HepG2 (cell line): ENCODE data around the gene RORC. TPM values are rescaled to one million over a fixed set of nuclear protein-coding genes. Genes with fewer than 3 reads are reported as not detected.

ENCODE experiments used
- HMG20A ChIP-seq: IDR thresholded peaks from 2 replicates; pipeline ENCODE4 v1.6.1; 2016; ENCODE audit warnings: borderline replicate concordance
- RARG ChIP-seq: sonication (generic); formaldehyde crosslinking; IDR thresholded peaks from 2 replicates; pipeline ENCODE4 v1.4.0; 2020; ENCODE audit warnings: low read depth, mild to moderate bottlenecking, missing genetic modification reagents
- SIX4 ChIP-seq: sonication (generic); formaldehyde crosslinking; IDR thresholded peaks from 2 replicates; pipeline ENCODE4 v1.4.0; 2020; ENCODE audit warnings: missing genetic modification reagents
- SYNCRIP ChIP-seq: fragments of 200-400 bp; formaldehyde crosslinking; IDR thresholded peaks from 2 replicates; pipeline ENCODE4 v1.6.1; 2018; ENCODE audit warnings: mild to moderate bottlenecking, low read depth, low read length; ENCODE audit not compliant: insufficient read depth
- TMF1 ChIP-seq: sonication (generic); formaldehyde crosslinking; IDR thresholded peaks from 2 replicates; pipeline ENCODE4 v1.8.1; 2022; ENCODE audit warnings: low read depth, missing genetic modification reagents
- TRAFD1 ChIP-seq: sonication (generic); formaldehyde crosslinking; IDR thresholded peaks from 2 replicates; pipeline ENCODE4 v1.5.1; 2020; ENCODE audit warnings: missing genetic modification reagents, mild to moderate bottlenecking, borderline replicate concordance
- ZNF407 ChIP-seq: sonication (generic); formaldehyde crosslinking; IDR thresholded peaks from one replicate; pipeline ENCODE4 v1.5.1; 2020; ENCODE audit warnings: mild to moderate bottlenecking, missing genetic modification reagents; ENCODE audit errors: not compliant biosample characterization
- ZNF567 ChIP-seq: sonication (generic); formaldehyde crosslinking; IDR thresholded peaks from 2 replicates; pipeline ENCODE4 v1.8.1; 2023; ENCODE audit warnings: mild to moderate bottlenecking, missing genetic modification reagents, borderline replicate concordance
- ZNF609 ChIP-seq: sonication (generic); formaldehyde crosslinking; IDR thresholded peaks from 2 replicates; pipeline ENCODE4 v1.4.0; 2020; ENCODE audit warnings: mild to moderate bottlenecking, missing genetic modification reagents, borderline replicate concordance
- ZNF660 ChIP-seq: sonication (generic); formaldehyde crosslinking; IDR thresholded peaks from 2 replicates; pipeline ENCODE4 v1.5.1; 2020; ENCODE audit warnings: mild to moderate bottlenecking, low read depth, missing genetic modification reagents, borderline replicate concordance
- ZZZ3 ChIP-seq: sonication (generic); formaldehyde crosslinking; IDR thresholded peaks from 2 replicates; pipeline ENCODE4 v1.4.0; 2020; ENCODE audit warnings: missing genetic modification reagents, mild to moderate bottlenecking, borderline replicate concordance
- polyA plus RNA-seq, 8 experiments: library from polyadenylated mRNA; depleted of rRNA in 3 of 8; stranded (reverse) in 7 of 8; unstranded in 1 of 8; fragments of >200 nt; fragmentation: Illumina TruSeq in 4 of 8; extraction: Trizol in 4 of 8; gene quantifications; 2 replicates each; pipeline versions ENCODE4 v1.2.1 to v1.2.3, GENCODE V29; 2011 to 2016; ENCODE audit warnings: low read depth in 4 of 8, missing spikeins in 1 of 8, mixed read lengths in 1 of 8; ENCODE audit not compliant: insufficient read depth in 1 of 8
- total RNA-seq, 5 experiments: library from RNA; depleted of rRNA; stranded (reverse); fragments of >200 nt; fragmentation: Illumina TruSeq; extraction: Trizol; gene quantifications; 2 replicates each; pipeline ENCODE4 v1.2.3, GENCODE V29; 2016; ENCODE audit warnings: low read depth in 1 of 5

RORC gene
- total and polyA plus RNA-seq, 2 of the 13 experiments (the other 11 are each of a cell fraction or from before 2014, with no cell fraction given), result 2.5 to 6.5 TPM

- TF ChIP-seq ZNF407, result no peak
- no peak for TF ChIP-seq ZZZ3 (CRISPR knock-in tag)
- TF ChIP-seq ZNF660 (CRISPR knock-in tag), result no peak
- TF ChIP-seq ZNF609, result peak; percentile 45
- no peak for TF ChIP-seq ZNF567 (CRISPR knock-in tag)
- TF ChIP-seq RARG (CRISPR knock-in tag), result no peak
- 0 out of 2 replicates have a peak, but pooled peaks have one; percentile 19 for TF ChIP-seq HMG20A
- TF ChIP-seq TMF1 (CRISPR knock-in tag), result 0 out of 2 replicates have a peak, but pooled peaks have one; percentile 70
- TF ChIP-seq SIX4 (CRISPR knock-in tag), result 0 out of 2 replicates have a peak, but pooled peaks have one; percentile 25
- no peak for TF ChIP-seq TRAFD1 (CRISPR knock-in tag)
- no peak for TF ChIP-seq SYNCRIP
These were observed 41.3 kb downstream of the RORC start, which contains the start of gene TDRKH (continued) for GRCh38 chr1:151790071-151790939.
